ENCODE data around the gene FAM89B.

GRCh38 chr11:65622011-65622410, 49.7 kb downstream of the FAM89B start:
- TF ChIP-seq CTCF (IDR thresholded peaks at IDR 0.05), result no peak
- TF ChIP-seq POLR2A (IDR thresholded peaks at IDR 0.05), result no peak
